CD14-positive monocyte (primary cell): ENCODE data around the gene GSTCD. TPM values are rescaled to one million over a fixed set of nuclear protein-coding genes. Genes with fewer than 3 reads are reported as not detected.

ENCODE experiments used
- DNase-seq, 3 donors: peaks; one replicate each; pipeline ENCODE4 v3.0.0-alpha.2; 2011 to 2022
- H2AFZ ChIP-seq: 2 replicates; pipeline ENCODE4 v1.6.0; 2012; ENCODE audit warnings: mild to moderate bottlenecking, low read depth, low read length, inconsistent platforms; ENCODE audit not compliant: insufficient read depth, poor library complexity, severe bottlenecking
- H3K27ac ChIP-seq, 2 donors: 1 replicate in 1 of 2; 2 replicates in 1 of 2; pipeline ENCODE4 v1.5.1; 2012 to 2013; ENCODE audit warnings: low read length in 2 of 2, control low read depth in 1 of 2, inconsistent platforms in 1 of 2, low read depth in 1 of 2, mild to moderate bottlenecking in 1 of 2
- H3K27me3 ChIP-seq, 2 donors: one replicate each; pipeline versions ENCODE4 v1.6.0 to v1.6.1; 2011 to 2013; ENCODE audit warnings: low read length in 2 of 2; ENCODE audit not compliant: control insufficient read depth in 2 of 2, insufficient read depth in 2 of 2
- H3K36me3 ChIP-seq, 2 donors: replicated peaks in 1 of 2; 1 replicate in 1 of 2; 2 replicates in 1 of 2; pipeline versions ENCODE4 v1.5.1 to v1.6.1; 2012 to 2013; ENCODE audit warnings: low read length in 2 of 2, control low read depth in 1 of 2, inconsistent platforms in 1 of 2, mild to moderate bottlenecking in 1 of 2; ENCODE audit not compliant: insufficient read depth in 2 of 2, control insufficient read depth in 1 of 2
- H3K4me1 ChIP-seq, 2 donors: 1 replicate in 1 of 2; 2 replicates in 1 of 2; pipeline versions ENCODE4 v1.5.1 to v1.6.1; 2012 to 2013; ENCODE audit warnings: low read length in 2 of 2, control low read depth in 1 of 2, inconsistent platforms in 1 of 2, mild to moderate bottlenecking in 1 of 2, moderate library complexity in 1 of 2; ENCODE audit not compliant: insufficient read depth in 2 of 2, control insufficient read depth in 1 of 2
- H3K4me2 ChIP-seq: replicated peaks from 2 replicates; pipeline ENCODE3; 2012; ENCODE audit warnings: low read length, moderate library complexity, mild to moderate bottlenecking; ENCODE audit not compliant: poor library complexity, severe bottlenecking; ENCODE audit errors: extremely low read depth
- H3K4me3 ChIP-seq, 3 experiments: fragments of 200-600 bp in 1 of 3; sonication (generic) in 1 of 3; replicated peaks in 1 of 3; 1 replicate in 2 of 3; 2 replicates in 1 of 3; pipeline ENCODE4 v1.5.1; 2011 to 2013; ENCODE audit warnings: low read length in 3 of 3, mild to moderate bottlenecking in 3 of 3, control low read depth in 2 of 3, low read depth in 2 of 3, inconsistent platforms in 1 of 3, moderate library complexity in 1 of 3
- H3K79me2 ChIP-seq: 2 replicates; pipeline ENCODE4 v1.6.0; 2012; ENCODE audit warnings: mild to moderate bottlenecking, control low read depth, inconsistent platforms, low read length, moderate library complexity; ENCODE audit not compliant: insufficient read depth
- H3K9ac ChIP-seq: 2 replicates; pipeline ENCODE4 v1.6.0; 2017; ENCODE audit warnings: low read length, mild to moderate bottlenecking; ENCODE audit not compliant: insufficient read depth, poor library complexity, severe bottlenecking
- H3K9me3 ChIP-seq, 2 donors: replicated peaks in 1 of 2; 1 replicate in 1 of 2; 2 replicates in 1 of 2; pipeline versions ENCODE4 v1.5.1 to v1.6.1; 2012 to 2013; ENCODE audit warnings: low read length in 2 of 2, control low read depth in 1 of 2; ENCODE audit not compliant: control insufficient read depth in 1 of 2, insufficient read depth in 1 of 2
- H4K20me1 ChIP-seq: 2 replicates; pipeline ENCODE4 v1.6.0; 2012; ENCODE audit warnings: mild to moderate bottlenecking, low read length, control low read depth, moderate library complexity; ENCODE audit not compliant: insufficient read depth
- H3K27ac Mint-ChIP-seq, 7 donors: one replicate each; pipeline ENCODE4 v1.8.0; 2020; ENCODE audit warnings: mild to moderate bottlenecking in 7 of 7, mixed read lengths in 7 of 7, moderate library complexity in 6 of 7, inconsistent platforms in 2 of 7
- H3K27me3 Mint-ChIP-seq, 3 donors: one replicate each; pipeline ENCODE4 v1.8.0; 2021 to 2022; ENCODE audit warnings: low read depth in 3 of 3, mild to moderate bottlenecking in 3 of 3, mixed read lengths in 3 of 3, moderate library complexity in 3 of 3, inconsistent platforms in 1 of 3
- H3K36me3 Mint-ChIP-seq, 2 donors: one replicate each; pipeline ENCODE4 v1.8.0; 2020; ENCODE audit warnings: mixed read lengths in 2 of 2, inconsistent platforms in 1 of 2, mild to moderate bottlenecking in 1 of 2
- H3K4me1 Mint-ChIP-seq: one replicate; pipeline ENCODE4 v1.8.0; 2020; ENCODE audit warnings: mild to moderate bottlenecking, mixed read lengths
- H3K4me3 Mint-ChIP-seq, 2 donors: one replicate each; pipeline ENCODE4 v1.8.0; 2020; ENCODE audit warnings: mild to moderate bottlenecking in 2 of 2, mixed read lengths in 2 of 2, moderate library complexity in 1 of 2
- H3K9me3 Mint-ChIP-seq, 7 donors: one replicate each; pipeline ENCODE4 v1.8.0; 2020 to 2022; ENCODE audit warnings: mixed read lengths in 7 of 7, mild to moderate bottlenecking in 6 of 7, moderate library complexity in 6 of 7, inconsistent platforms in 2 of 7
- WGBS: methylation state at CpG from one replicate; pipeline ENCODE4 v1.1.5; 2013; ENCODE audit warnings: missing lambda C conversion rate; ENCODE audit not compliant: insufficient coverage; 5-methylcytosine and 5-hydroxymethylcytosine counted together
- intact Hi-C, 2 donors: fragments of 100-400 bp; cut with micrococcal nuclease; formaldehyde crosslinking; loops; one replicate each; pipeline versions ENCODE4 v1.15.0 to v1.15.1; 2023
- polyA plus RNA-seq, 3 donors: library from polyadenylated mRNA; depleted of rRNA in 1 of 3; unstranded in 2 of 3; stranded (reverse) in 1 of 3; fragments of 300-500 nt in 2 of 3; fragments of >200 nt in 1 of 3; fragmentation: Illumina TruSeq in 2 of 3; gene quantifications; 1 replicate in 2 of 3; 2 replicates in 1 of 3; pipeline ENCODE4 v1.2.3, GENCODE V29; 2012 to 2021
- TF ChIP-seq, protein P1 (sequence below): fragments of 200-600 bp; IDR thresholded peaks from one replicate; pipeline ENCODE4 v1.8.0; 2022; ENCODE audit warnings: antibody characterized with exemption, mild to moderate bottlenecking

The GSTCD gene
- polyA plus RNA-seq, 3 donors: 0.93 to 1.5 (median 1.2) TPM

DNA sequence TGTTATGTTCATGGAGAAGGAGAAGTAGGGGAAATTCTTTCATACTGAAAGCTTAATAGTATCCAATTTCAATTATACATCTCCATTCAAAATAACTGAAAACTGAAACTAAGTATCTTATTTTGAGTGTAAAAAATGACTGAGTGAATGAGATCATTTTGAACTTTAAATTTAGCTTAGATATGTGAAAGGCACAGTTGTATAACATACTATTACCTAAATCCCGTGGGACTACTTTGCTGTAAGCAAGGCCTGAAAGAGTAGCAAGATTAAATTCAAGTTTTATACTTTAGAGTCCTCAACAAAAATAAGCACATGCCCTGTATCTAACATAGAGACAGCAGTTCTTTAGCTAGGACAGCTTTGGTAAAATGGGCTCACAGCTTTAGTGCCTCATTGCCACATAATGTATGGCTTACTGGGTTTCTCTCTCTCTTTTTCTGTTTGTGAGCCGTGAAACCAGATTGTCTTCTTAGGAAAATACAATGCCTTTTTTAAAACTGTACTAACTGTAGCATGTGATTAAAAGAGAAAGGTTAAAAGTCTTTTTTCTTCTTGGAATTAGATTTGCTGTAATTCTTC is 43.2 kb downstream of the GSTCD start:
- Mint-ChIP-seq H3K27me3 (no peaks in the 10 kb centered on the region), H3K27ac (no peak overlapping the region), H3K36me3 (no peaks in the 10 kb centered on the region), H3K4me1 (no peaks in the 10 kb centered on the region), H3K9me3 (peaks cover 0 to 5% (median 0%) of the 10 kb centered on the region in 7 donors), H3K4me3 (no peak overlapping the region)
- H2AFZ ChIP-seq: no peak overlapping the region
- H3K4me2 ChIP-seq: no peak overlapping the region
- H3K4me3 ChIP-seq: no peak overlapping the region
- intact Hi-C loops: no loop called here
- no CpG with 5 or more reads among the region's 2 CpGs for WGBS
- no peak overlapping the region for H3K9ac ChIP-seq
- no peaks in the 10 kb centered on the region for H3K9me3 ChIP-seq
- no peak overlapping the region for H3K27ac ChIP-seq
- no peaks in the 10 kb centered on the region for H3K36me3 ChIP-seq
- TF ChIP-seq, protein P1, sequence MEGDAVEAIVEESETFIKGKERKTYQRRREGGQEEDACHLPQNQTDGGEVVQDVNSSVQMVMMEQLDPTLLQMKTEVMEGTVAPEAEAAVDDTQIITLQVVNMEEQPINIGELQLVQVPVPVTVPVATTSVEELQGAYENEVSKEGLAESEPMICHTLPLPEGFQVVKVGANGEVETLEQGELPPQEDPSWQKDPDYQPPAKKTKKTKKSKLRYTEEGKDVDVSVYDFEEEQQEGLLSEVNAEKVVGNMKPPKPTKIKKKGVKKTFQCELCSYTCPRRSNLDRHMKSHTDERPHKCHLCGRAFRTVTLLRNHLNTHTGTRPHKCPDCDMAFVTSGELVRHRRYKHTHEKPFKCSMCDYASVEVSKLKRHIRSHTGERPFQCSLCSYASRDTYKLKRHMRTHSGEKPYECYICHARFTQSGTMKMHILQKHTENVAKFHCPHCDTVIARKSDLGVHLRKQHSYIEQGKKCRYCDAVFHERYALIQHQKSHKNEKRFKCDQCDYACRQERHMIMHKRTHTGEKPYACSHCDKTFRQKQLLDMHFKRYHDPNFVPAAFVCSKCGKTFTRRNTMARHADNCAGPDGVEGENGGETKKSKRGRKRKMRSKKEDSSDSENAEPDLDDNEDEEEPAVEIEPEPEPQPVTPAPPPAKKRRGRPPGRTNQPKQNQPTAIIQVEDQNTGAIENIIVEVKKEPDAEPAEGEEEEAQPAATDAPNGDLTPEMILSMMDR: no peak
- no peaks in the 10 kb centered on the region for H3K27me3 ChIP-seq
- no peak for DNase-seq
- no peaks in the 10 kb centered on the region for H4K20me1 ChIP-seq
- H3K4me1 ChIP-seq: no peaks in the 10 kb centered on the region
- H3K79me2 ChIP-seq: no peaks in the 10 kb centered on the region

DNA sequence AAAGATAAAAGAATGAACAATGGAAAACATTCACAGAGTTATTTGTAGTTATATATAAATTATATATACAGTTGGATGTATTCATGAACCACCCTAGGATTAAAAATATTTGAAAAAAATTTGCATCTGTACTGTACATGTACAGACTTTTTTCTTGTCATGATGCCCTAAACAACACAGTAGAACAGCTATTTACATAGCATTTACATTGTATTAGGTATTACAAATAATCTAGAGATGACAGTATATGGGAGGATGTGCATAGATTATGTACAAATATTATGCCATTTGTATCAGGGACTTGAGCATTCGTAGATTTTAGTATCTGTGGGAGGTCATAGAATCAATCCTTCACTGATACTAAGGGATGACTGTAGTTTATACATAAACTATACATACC is 44.8 kb downstream of the GSTCD start:
- Histone ChIP-seq H3K27me3 (no peaks in the 10 kb centered on the region), H4K20me1 (no peaks in the 10 kb centered on the region), H3K27ac (no peak overlapping the region), H3K4me1 (no peaks in the 10 kb centered on the region), H3K4me3 (no peak overlapping the region), H3K9me3 (no peaks in the 10 kb centered on the region), H3K79me2 (no peaks in the 10 kb centered on the region), H3K9ac (no peak overlapping the region), H3K36me3 (no peaks in the 10 kb centered on the region), H2AFZ (no peak overlapping the region), H3K4me2 (no peak overlapping the region)
- no CpG with 5 or more reads among the region's 1 CpG for WGBS
- intact Hi-C loops: no loop called here
- Mint-ChIP-seq H3K27me3 (no peaks in the 10 kb centered on the region), H3K4me3 (no peak overlapping the region), H3K4me1 (no peaks in the 10 kb centered on the region), H3K27ac (no peak overlapping the region), H3K9me3 (peaks cover 0 to 2% (median 0%) of the 10 kb centered on the region in 7 donors), H3K36me3 (no peaks in the 10 kb centered on the region)
- TF ChIP-seq, protein P1: no peak
- no peak for DNase-seq
